ELR (cell line): ENCODE results near the gene MUC12.

ENCODE experiments used
- DNase-seq: peaks from one replicate; pipeline ENCODE4 v3.0.0-alpha.2; 2015; ENCODE audit warnings: low read depth

The MUC12 gene

GRCh38 chr7:101066141-101066832 is 96.9 kb downstream of the MUC12 start:
- no peak for DNase-seq

GRCh38 chr7:101066833-101067177 is 97.4 kb downstream of the MUC12 start:
- DNase-seq, result no peak

GRCh38 chr7:101068401-101068800 is 99.0 kb downstream of the MUC12 start:
- DNase-seq, result no peak
